HEK293 (cell line): ENCODE results near the gene LRRC43.

Experiments used
- CTCF ChIA-PET: fragments of 350-600 bp; formaldehyde crosslinking; extraction: SDS; loops from one replicate; lab custom pipeline; 2021; ENCODE audit warnings: antibody characterized with exemption; lab: Yijun Ruan, JAX
- POLR2A ChIA-PET: fragments of 300-600 bp; formaldehyde crosslinking; extraction: SDS; loops from one replicate; lab custom pipeline; 2020; ENCODE audit warnings: antibody characterized with exemption, inconsistent platforms; lab: Yijun Ruan, JAX
- H3K27ac ChIP-seq: fragments of 200-500 bp; sonication (Bioruptor generic); 2 replicates; pipeline ENCODE4 v1.5.1; 2014; ENCODE audit warnings: low read depth, low read length, control low read depth, inconsistent platforms; ENCODE audit errors: extremely low read depth
- H3K36me3 ChIP-seq, 2 experiments: fragments of 200-500 bp in 1 of 2; sonication (Bioruptor generic) in 1 of 2; 1 replicate in 1 of 2; 2 replicates in 1 of 2; pipeline ENCODE4 v1.5.1; 2014 to 2017; ENCODE audit warnings: inconsistent platforms in 2 of 2, low read length in 2 of 2; ENCODE audit not compliant: control insufficient read depth in 2 of 2, insufficient read depth in 1 of 2
- H3K4me1 ChIP-seq: fragments of 200-500 bp; sonication (Bioruptor generic); 2 replicates; pipeline ENCODE4 v1.5.1; 2014; ENCODE audit warnings: mild to moderate bottlenecking, low read length, inconsistent platforms; ENCODE audit not compliant: control insufficient read depth, insufficient read depth
- H3K4me3 ChIP-seq: 2 replicates; pipeline ENCODE4 v1.5.1; 2011; ENCODE audit warnings: low read depth, mild to moderate bottlenecking, control low read depth, low read length, moderate library complexity
- H3K9me3 ChIP-seq: fragments of 200-500 bp; sonication (Bioruptor generic); 2 replicates; pipeline ENCODE4 v1.5.1; 2014; ENCODE audit warnings: low read depth, low read length, inconsistent platforms; ENCODE audit not compliant: control insufficient read depth, insufficient read depth
- AEBP2 ChIP-seq: fragments of 450-650 bp; formaldehyde crosslinking; IDR thresholded peaks from 2 replicates; pipeline ENCODE4 v1.5.1; 2016; ENCODE audit warnings: missing biosample characterization, missing genetic modification characterization, borderline replicate concordance
- ATF2 ChIP-seq: fragments of 450-650 bp; formaldehyde crosslinking; IDR thresholded peaks from 2 replicates; pipeline ENCODE4 v1.5.1; 2016; ENCODE audit warnings: missing biosample characterization, missing genetic modification characterization, low read depth
- KLF7 ChIP-seq: fragments of 450-650 bp; formaldehyde crosslinking; IDR thresholded peaks from 2 replicates; pipeline ENCODE4 v1.5.1; 2016; ENCODE audit warnings: missing biosample characterization, missing genetic modification characterization, borderline replicate concordance
- KLF8 ChIP-seq: fragments of 450-650 bp; formaldehyde crosslinking; IDR thresholded peaks from 2 replicates; pipeline ENCODE4 v1.5.1; 2016; ENCODE audit warnings: missing biosample characterization, missing genetic modification characterization
- REPIN1 ChIP-seq: fragments of 450-650 bp; formaldehyde crosslinking; IDR thresholded peaks from 2 replicates; pipeline ENCODE4 v1.5.1; 2017; ENCODE audit warnings: missing biosample characterization, missing genetic modification characterization, low read depth
- SCRT2 ChIP-seq: fragments of 450-650 bp; formaldehyde crosslinking; IDR thresholded peaks from 2 replicates; pipeline ENCODE4 v1.5.1; 2016; ENCODE audit warnings: missing biosample characterization, missing genetic modification characterization
- SP3 ChIP-seq: fragments of 450-650 bp; formaldehyde crosslinking; IDR thresholded peaks from 2 replicates; pipeline ENCODE4 v1.5.1; 2016; ENCODE audit warnings: missing biosample characterization, missing genetic modification characterization
- YY2 ChIP-seq: fragments of 450-650 bp; formaldehyde crosslinking; IDR thresholded peaks from 2 replicates; pipeline ENCODE4 v1.5.1; 2016; ENCODE audit warnings: missing biosample characterization, missing genetic modification characterization
- ZBTB1 ChIP-seq: fragments of 450-650 bp; formaldehyde crosslinking; IDR thresholded peaks from 2 replicates; pipeline ENCODE4 v1.5.1; 2016; ENCODE audit warnings: missing biosample characterization, missing genetic modification characterization
- ZBTB20 ChIP-seq: fragments of 450-650 bp; formaldehyde crosslinking; IDR thresholded peaks from 2 replicates; pipeline ENCODE4 v1.5.1; 2016; ENCODE audit warnings: missing biosample characterization, missing genetic modification characterization
- ZNF10 ChIP-seq: fragments of 450-650 bp; formaldehyde crosslinking; IDR thresholded peaks from 2 replicates; pipeline ENCODE4 v1.5.1; 2017; ENCODE audit warnings: missing biosample characterization, missing genetic modification characterization
- ZNF16 ChIP-seq: fragments of 450-650 bp; formaldehyde crosslinking; IDR thresholded peaks from 2 replicates; pipeline ENCODE4 v1.5.1; 2016; ENCODE audit warnings: low read depth, missing biosample characterization, missing genetic modification characterization
- ZNF202 ChIP-seq: fragments of 450-650 bp; formaldehyde crosslinking; IDR thresholded peaks from 2 replicates; pipeline ENCODE4 v1.5.1; 2016; ENCODE audit warnings: missing biosample characterization, missing genetic modification characterization, borderline replicate concordance
- ZNF391 ChIP-seq: fragments of 450-650 bp; formaldehyde crosslinking; IDR thresholded peaks from 2 replicates; pipeline ENCODE4 v1.5.1; 2016; ENCODE audit warnings: low read depth, missing biosample characterization, missing genetic modification characterization, borderline replicate concordance
- ZNF416 ChIP-seq: fragments of 450-650 bp; formaldehyde crosslinking; IDR thresholded peaks from 2 replicates; pipeline ENCODE4 v1.5.1; 2016; ENCODE audit warnings: missing biosample characterization, missing genetic modification characterization
- ZNF449 ChIP-seq: fragments of 450-650 bp; formaldehyde crosslinking; IDR thresholded peaks from 2 replicates; pipeline ENCODE4 v1.5.1; 2017; ENCODE audit warnings: missing biosample characterization, mild to moderate bottlenecking, missing genetic modification characterization, moderate library complexity
- ZNF544 ChIP-seq: fragments of 450-650 bp; formaldehyde crosslinking; IDR thresholded peaks from 2 replicates; pipeline ENCODE4 v1.5.0; 2017; ENCODE audit warnings: missing biosample characterization, missing genetic modification characterization
- ZNF555 ChIP-seq: fragments of 450-650 bp; formaldehyde crosslinking; conservative IDR thresholded peaks from 2 replicates; pipeline ENCODE4 v1.5.1; 2017; ENCODE audit warnings: missing biosample characterization, mild to moderate bottlenecking, missing genetic modification characterization, inconsistent platforms
- ZNF560 ChIP-seq: fragments of 450-650 bp; formaldehyde crosslinking; IDR thresholded peaks from 2 replicates; pipeline ENCODE4 v1.5.1; 2017; ENCODE audit warnings: missing biosample characterization, missing genetic modification characterization, borderline replicate concordance
- ZNF580 ChIP-seq: fragments of 450-650 bp; formaldehyde crosslinking; IDR thresholded peaks from 2 replicates; pipeline ENCODE4 v1.5.1; 2016; ENCODE audit warnings: missing biosample characterization, missing genetic modification characterization
- ZNF664 ChIP-seq: fragments of 450-650 bp; formaldehyde crosslinking; IDR thresholded peaks from 2 replicates; pipeline ENCODE4 v1.5.1; 2016; ENCODE audit warnings: missing biosample characterization, missing genetic modification characterization
- ZNF677 ChIP-seq: fragments of 450-650 bp; IDR thresholded peaks from 2 replicates; pipeline ENCODE4 v1.5.0; 2018; ENCODE audit warnings: missing biosample characterization, mild to moderate bottlenecking, missing genetic modification characterization, moderate library complexity
- ZNF777 ChIP-seq: fragments of 450-650 bp; formaldehyde crosslinking; IDR thresholded peaks from 2 replicates; pipeline ENCODE4 v1.5.1; 2017; ENCODE audit warnings: missing biosample characterization, missing genetic modification characterization, borderline replicate concordance
- ZSCAN4 ChIP-seq: fragments of 450-650 bp; formaldehyde crosslinking; IDR thresholded peaks from 2 replicates; pipeline ENCODE4 v1.5.1; 2017; ENCODE audit warnings: missing biosample characterization, missing genetic modification characterization
- TF ChIP-seq, protein P1 (sequence below): fragments of 450-650 bp; formaldehyde crosslinking; IDR thresholded peaks from 2 replicates; pipeline ENCODE4 v1.5.1; 2017; ENCODE audit warnings: missing biosample characterization, missing genetic modification characterization
- TF ChIP-seq, protein P2 (sequence below): fragments of 450-650 bp; formaldehyde crosslinking; IDR thresholded peaks from 2 replicates; pipeline ENCODE4 v1.5.1; 2016; ENCODE audit warnings: missing biosample characterization, missing genetic modification characterization

LRRC43 gene

DNA sequence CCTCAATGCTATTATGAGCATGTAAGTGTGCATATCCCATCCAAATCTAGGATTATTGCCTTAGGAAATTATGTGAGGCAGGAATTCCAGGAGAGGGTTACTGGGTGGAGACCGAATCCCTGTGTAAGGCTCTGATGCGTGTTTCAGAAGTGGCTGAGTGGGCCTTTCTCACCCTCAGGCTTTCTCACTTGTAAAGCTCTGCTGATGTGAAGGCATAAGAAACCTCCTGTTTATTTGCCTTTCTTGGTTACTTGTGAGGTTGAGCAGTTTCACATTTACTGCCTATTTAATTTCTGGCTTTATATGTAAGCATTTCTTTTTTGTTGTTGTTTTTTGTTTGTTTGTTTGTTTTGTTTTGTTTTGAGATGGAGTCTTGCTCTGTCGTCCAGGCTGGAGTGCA, 19.9 kb upstream of the LRRC43 start:
- TF ChIP-seq ZNF777 (tag by site-specific recombination) (no peak), ZNF555 (no peak), AEBP2 (tag by site-specific recombination) (no peak), ZNF449 (tag by site-specific recombination) (no peak), REPIN1 (tag by site-specific recombination) (no peak), KLF8 (tag by site-specific recombination) (no peak), ZNF677 (tag by site-specific recombination) (no peak), ZNF416 (tag by site-specific recombination) (no peak), KLF7 (no peak), ZNF391 (tag by site-specific recombination) (no peak), ZNF10 (no peak), ZNF202 (no peak), ZNF560 (no peak), ZNF664 (tag by site-specific recombination) (no peak), ZNF580 (tag by site-specific recombination) (no peak), ATF2 (tag by site-specific recombination) (no peak)
- ChIA-PET POLR2A (no interaction called here), CTCF (no interaction called here)
- Histone ChIP-seq H3K4me3 (no peak overlapping the region), H3K9me3 (no peaks in the 10 kb centered on the region), H3K36me3 (no peaks in the 10 kb centered on the region), H3K4me1 (no peaks in the 10 kb centered on the region), H3K27ac (no peak overlapping the region)

GRCh38 chr12:122166422-122167349, 16.2 kb upstream of the LRRC43 start:
- no peak overlapping the region for H3K27ac ChIP-seq
- ChIA-PET POLR2A (no interaction called here), CTCF (interaction anchor here (0.6 to 1.2 kb wide), 5 partner anchors 18 to 112 kb away, joined by 3 read pairs; no protein-coding TSS in a partner anchor)
- no peak for TF ChIP-seq YY2 (tag by site-specific recombination)
- peak; percentile 46; the same call in 1 of the 2 replicates for TF ChIP-seq ZBTB20 (tag by site-specific recombination)
- no peak for TF ChIP-seq SP3 (tag by site-specific recombination)
- TF ChIP-seq ZBTB1 (tag by site-specific recombination), result no peak
- TF ChIP-seq ZNF544 (tag by site-specific recombination), result no peak
- TF ChIP-seq, protein P1, sequence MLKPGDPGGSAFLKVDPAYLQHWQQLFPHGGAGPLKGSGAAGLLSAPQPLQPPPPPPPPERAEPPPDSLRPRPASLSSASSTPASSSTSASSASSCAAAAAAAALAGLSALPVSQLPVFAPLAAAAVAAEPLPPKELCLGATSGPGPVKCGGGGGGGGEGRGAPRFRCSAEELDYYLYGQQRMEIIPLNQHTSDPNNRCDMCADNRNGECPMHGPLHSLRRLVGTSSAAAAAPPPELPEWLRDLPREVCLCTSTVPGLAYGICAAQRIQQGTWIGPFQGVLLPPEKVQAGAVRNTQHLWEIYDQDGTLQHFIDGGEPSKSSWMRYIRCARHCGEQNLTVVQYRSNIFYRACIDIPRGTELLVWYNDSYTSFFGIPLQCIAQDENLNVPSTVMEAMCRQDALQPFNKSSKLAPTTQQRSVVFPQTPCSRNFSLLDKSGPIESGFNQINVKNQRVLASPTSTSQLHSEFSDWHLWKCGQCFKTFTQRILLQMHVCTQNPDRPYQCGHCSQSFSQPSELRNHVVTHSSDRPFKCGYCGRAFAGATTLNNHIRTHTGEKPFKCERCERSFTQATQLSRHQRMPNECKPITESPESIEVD (tag by site-specific recombination), result no peak
- TF ChIP-seq, protein P2, sequence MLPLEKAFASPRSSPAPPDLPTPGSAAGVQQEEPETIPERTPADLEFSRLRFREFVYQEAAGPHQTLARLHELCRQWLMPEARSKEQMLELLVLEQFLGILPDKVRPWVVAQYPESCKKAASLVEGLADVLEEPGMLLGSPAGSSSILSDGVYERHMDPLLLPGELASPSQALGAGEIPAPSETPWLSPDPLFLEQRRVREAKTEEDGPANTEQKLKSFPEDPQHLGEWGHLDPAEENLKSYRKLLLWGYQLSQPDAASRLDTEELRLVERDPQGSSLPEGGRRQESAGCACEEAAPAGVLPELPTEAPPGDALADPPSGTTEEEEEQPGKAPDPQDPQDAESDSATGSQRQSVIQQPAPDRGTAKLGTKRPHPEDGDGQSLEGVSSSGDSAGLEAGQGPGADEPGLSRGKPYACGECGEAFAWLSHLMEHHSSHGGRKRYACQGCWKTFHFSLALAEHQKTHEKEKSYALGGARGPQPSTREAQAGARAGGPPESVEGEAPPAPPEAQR (tag by site-specific recombination), result no peak
- TF ChIP-seq ZNF16 (tag by site-specific recombination), result no peak
- TF ChIP-seq ZSCAN4 (tag by site-specific recombination), result no peak
- TF ChIP-seq SCRT2 (tag by site-specific recombination), result 0 out of 2 replicates have a peak, but pooled peaks have one; percentile 20

More at GRCh38 chr12:122166422-122167349, 16.2 kb upstream of the LRRC43 start:
- Histone ChIP-seq H3K4me1 (no peaks in the 10 kb centered on the region), H3K36me3 (no peaks in the 10 kb centered on the region), H3K9me3 (no peaks in the 10 kb centered on the region), H3K4me3 (no peak overlapping the region)
